Gastrocnemius medialis (tissue), 4 donors: ENCODE data around the gene LFNG.
"Not testable (repeated sequence)": the region's sequence is repeated elsewhere in the genome, so short reads cannot be mapped to it uniquely, and the experiment has no call there.

Experiments used
- CTCF ChIP-seq, 5 experiments: fragments of 450-650 bp in 3 of 5; fragments of 200-600 bp in 2 of 5; sonication (generic) in 2 of 5; IDR thresholded peaks in 4 of 5; conservative IDR thresholded peaks in 1 of 5; 1 replicate in 4 of 5; 2 replicates in 1 of 5; pipeline ENCODE4 v1.5.1; 2016 to 2019; ENCODE audit warnings: antibody characterized with exemption in 5 of 5, mild to moderate bottlenecking in 3 of 5, moderate library complexity in 3 of 5
- POLR2A ChIP-seq, 2 donors: fragments of 450-650 bp; IDR thresholded peaks; one replicate each; pipeline ENCODE4 v1.6.1; 2017; ENCODE audit warnings: antibody characterized with exemption in 2 of 2, mild to moderate bottlenecking in 2 of 2, moderate library complexity in 2 of 2

- TF ChIP-seq CTCF (IDR thresholded peaks at IDR 0.05 in 4 of 5, conservative IDR thresholded peaks at IDR 0.05 in 1 of 5); POLR2A (IDR thresholded peaks at IDR 0.05): not testable (repeated sequence)
Observed at GRCh38 chr7:2535872-2536627, 16.5 kb downstream of the LFNG start.
